NOMO-1 treated with dmso at 0.1 percent for 144 hours (cell line): ENCODE results near the gene ZDHHC22.

Experiments used
- DNase-seq: peaks from one replicate; lab custom pipeline; 2025; ENCODE audit not compliant: unreplicated experiment; lab: John Stamatoyannopoulos, UW

The ZDHHC22 gene

GRCh38 chr14:77105145-77105939 lies 36.2 kb downstream of the ZDHHC22 start:
- DNase-seq, result no peak

DNA sequence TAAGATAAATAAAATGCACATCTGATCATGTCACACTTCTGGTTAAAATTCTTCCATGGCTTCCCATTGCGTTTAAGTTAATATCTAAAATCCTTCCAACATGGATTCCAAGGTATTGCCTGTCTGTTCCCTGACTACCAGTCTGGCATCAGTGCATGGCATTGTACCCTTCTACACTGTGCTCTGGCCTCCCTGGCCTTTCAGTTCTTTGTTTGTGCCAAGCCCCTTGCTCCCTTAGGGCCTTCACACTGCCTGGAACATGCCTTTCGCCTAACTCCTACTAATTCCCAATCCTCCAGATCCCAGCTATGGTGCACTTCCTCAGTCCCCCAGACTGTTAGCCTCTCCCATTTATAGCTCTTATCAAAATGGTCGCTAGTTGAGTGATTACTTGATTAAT lies 37.2 kb downstream of the ZDHHC22 start:
- DNase-seq, result no peak

- no peak for DNase-seq
Observed at GRCh38 chr14:77103951-77104350, 37.6 kb downstream of the ZDHHC22 start.

- DNase-seq, result no peak
Observed at GRCh38 chr14:77103475-77103874, 38.1 kb downstream of the ZDHHC22 start.

- DNase-seq, result no peak
Observed at GRCh38 chr14:77102154-77102553, 39.4 kb downstream of the ZDHHC22 start.

DNA sequence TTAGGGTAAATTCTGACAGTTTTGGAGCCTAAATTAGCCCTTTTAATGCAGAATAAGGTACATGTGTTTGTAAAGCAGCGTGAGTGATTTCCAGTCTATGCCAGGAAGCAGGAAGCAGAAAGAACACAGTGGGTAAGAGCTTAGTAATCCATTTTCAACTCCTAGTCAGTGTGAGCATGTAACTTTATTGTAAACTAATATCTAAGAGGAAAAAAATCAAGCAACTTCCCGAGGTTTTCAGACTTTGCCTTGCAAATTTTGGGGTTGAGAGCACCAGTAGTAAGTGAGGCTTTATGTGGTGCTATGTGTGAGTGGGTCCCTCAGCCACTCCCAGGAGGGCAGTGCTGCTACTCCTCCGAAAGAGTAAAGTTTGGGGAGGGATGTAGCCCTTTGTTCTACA lies 40.6 kb downstream of the ZDHHC22 start:
- DNase-seq, result no peak

GRCh38 chr14:77099425-77100167 lies 42.0 kb downstream of the ZDHHC22 start:
- DNase-seq, result no peak

DNA sequence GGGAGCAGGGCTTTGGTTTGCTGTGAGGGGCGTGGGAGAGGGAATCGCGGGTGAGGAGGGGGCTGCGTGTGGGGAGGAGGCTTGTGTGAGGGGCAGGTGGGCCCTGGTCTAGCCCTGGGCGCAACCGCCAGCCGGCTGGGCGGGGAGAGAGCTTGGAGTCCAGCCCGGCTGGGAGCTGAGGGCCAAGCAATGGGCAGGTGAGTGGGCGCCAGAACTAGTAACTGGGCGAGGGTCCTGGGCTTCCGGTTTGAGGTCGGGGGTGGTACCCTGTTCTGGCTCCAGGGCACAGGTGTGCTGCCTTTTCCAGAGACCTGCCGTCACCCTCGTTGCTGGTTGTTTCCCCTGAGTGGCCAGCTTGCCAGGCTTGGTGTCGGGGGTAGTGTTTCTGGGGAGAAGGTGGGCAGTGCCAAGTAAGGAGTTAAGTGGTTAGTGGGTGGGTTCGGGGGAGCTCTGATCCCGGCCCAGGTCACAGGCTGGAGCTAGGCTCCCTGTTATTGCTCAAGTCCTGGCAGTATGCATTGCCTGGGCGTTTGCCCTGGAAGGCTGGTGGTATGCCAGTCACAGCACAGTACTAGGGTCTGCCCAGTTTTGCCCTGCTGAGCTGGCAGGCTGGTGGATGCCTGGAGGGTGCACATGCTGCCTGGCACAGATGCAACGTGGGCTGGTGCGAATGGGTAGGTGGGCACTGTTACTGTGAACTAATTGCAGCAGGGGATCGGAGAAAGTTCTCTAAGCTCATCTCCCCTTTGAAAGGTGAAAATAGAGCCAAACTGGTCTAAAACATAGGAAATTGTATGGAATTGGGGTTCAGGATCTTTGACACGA lies 42.9 kb downstream of the ZDHHC22 start:
- DNase-seq, result no peak

DNA sequence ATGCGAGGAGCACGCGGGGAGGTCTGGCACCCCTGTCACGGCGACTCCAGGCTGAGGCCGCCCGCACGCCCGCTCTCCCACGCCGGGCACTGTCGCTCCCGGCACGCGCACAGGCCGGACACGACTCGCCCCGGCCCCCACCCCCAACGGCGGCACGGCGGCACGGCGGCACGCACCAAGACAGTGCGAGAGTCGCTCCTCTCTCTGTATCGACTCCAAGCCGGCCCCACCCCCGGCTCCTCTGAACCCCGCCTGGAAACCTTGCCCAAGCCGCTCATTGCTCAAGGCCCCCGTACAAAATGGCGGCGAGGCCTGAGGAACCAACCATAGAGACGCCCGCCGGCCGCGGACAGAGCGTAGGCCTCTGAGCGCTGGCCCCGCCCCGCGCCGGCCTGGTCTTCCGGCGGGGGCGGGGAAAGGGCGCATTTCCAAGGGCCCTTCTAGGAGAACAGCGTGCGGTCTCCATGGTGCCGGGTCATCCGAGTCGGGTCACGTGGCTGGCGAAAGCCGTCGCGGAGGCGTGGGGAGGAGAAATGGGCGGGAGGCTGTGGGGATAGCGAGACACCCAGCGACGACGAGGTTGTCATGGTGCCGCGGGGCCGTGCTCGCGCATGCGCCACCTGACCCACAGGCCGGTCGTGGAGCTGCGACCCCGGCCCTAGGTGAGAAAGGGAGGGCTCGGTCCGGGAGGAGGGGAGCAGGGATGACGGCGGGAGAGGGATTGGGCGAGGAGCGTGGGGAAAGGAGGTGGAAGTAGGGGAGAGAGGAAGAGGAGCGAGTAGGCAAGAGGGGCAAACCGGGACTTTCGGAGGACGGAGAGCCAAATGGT lies 43.7 kb downstream of the ZDHHC22 start, which contains the start of gene CIPC:
CIPC (plus strand) TSS at position 559 of the 829 bp plus-strand sequence. CDS start 7,451 bp downstream, outside the sequence.
- DNase-seq, result peak; percentile 99

GRCh38 chr14:77097006-77097699 lies 44.4 kb downstream of the ZDHHC22 start:
- DNase-seq, result no peak

DNA sequence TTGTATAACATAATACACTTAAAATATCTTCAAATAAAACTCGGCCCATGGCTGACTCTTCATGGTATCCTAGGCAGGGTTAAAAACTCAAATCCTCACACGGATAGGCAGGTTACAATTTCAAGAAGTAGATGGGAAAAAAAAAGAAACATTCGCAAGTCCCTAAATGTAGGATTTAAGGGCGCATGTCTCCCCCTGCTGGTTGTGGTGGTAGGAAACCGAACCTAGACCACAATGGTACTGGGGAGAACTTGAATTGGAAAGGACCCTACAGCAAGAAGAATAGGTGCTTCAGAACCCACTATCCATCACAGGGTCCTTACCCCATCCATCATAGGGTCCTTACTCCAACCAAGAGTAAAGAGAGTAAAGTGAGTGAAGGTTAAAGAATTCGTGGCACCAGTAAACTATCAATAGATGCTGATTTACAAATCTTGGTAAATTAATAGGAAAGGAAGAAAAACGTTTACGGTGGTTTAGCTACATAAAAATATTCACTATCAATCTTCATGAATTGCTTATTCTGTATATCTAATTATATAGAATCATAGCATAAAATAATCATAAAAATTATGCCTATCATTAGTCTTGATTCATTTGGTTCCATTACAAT lies 46.8 kb downstream of the ZDHHC22 start:
- DNase-seq, result peak; percentile 58

- no peak for DNase-seq
Observed at GRCh38 chr14:77092676-77093075, 48.9 kb downstream of the ZDHHC22 start.

DNA sequence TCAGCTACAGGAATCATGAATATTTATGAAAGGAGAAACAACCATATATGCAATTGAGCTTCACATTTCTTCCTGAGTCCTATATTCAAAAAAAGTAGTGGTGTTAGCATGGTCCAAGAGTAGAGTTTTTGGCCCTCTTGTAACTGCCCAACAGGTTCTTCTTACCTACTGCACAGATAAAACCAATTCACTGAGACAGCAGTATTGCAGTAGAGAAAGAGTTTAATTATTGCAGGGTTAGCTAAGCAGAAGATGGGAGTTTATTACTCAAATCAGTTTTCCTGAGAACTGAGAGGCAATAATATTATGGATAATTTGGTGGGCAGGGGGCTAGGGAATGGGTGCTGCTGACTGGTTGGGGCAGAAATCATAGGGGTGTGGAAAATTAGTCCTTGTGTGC lies 50.1 kb downstream of the ZDHHC22 start:
- DNase-seq, result no peak

DNA sequence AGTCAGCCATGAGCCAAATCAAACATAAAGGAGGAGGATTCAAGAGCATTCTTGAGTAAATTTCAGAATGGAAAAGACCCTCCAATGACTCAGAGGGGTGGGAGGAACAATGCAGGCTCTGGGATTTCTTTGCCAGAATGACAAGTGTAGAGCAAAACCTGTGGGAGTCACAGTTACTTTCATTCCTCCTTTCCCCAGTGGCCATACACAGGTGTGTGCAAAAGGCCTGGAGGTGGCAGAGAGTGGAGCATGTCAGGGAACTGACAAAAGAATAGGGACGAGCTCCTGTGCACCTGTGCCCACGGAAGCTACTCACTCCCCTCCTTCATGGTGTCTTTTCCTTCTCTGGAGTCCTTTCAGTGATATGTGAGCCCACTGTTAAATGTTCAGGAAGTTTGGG lies 52.9 kb downstream of the ZDHHC22 start:
- no peak for DNase-seq

- DNase-seq, result no peak
Observed at GRCh38 chr14:77088219-77088618, 53.4 kb downstream of the ZDHHC22 start.

GRCh38 chr14:77087631-77088030 lies 54.0 kb downstream of the ZDHHC22 start:
- DNase-seq, result no peak

DNA sequence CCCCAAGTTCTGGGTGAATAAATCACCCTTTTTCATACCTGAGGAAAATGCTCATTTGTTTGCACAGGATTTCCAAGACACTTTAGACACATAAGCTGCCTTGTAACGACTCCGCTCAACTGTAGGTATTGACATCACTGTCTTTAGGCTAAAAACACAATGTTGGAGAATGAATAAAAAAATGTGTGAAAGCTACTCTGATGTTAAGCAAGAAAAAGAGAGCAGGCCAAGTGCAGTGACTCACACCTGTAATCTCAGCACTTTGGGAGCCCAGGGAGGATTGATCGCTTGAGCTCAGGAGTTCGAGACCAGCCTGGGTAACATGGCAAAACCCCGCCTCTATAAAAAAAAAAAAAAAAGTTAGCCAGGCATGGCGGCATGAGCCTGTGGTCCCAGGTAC lies 54.6 kb downstream of the ZDHHC22 start:
- DNase-seq, result no peak

GRCh38 chr14:77086017-77086727 lies 55.4 kb downstream of the ZDHHC22 start:
- DNase-seq, result no peak

GRCh38 chr14:77085538-77085937 lies 56.1 kb downstream of the ZDHHC22 start:
- DNase-seq, result no peak
